Activated CD4-positive, alpha-beta T cell treated with anti-CD3 and anti-CD28 coated beads, Interleukin-2, amount 10 ng/mL, durations not matched to agents 7 days and 5 days (primary cell): Measurements from ENCODE around the gene FUCA1. TPM values are rescaled to one million over a fixed set of nuclear protein-coding genes. Genes with fewer than 3 reads are reported as not detected.
"Not testable (repeated sequence)": the region's sequence is repeated elsewhere in the genome, so short reads cannot be mapped to it uniquely, and the experiment has no call there.

ENCODE experiments used
- CTCF ChIA-PET: fragments of 350-600 bp; sonication (Branson Sonifier 250); formaldehyde crosslinking; loops from one replicate; lab custom pipeline; 2021; ENCODE audit warnings: antibody characterized with exemption; lab: Charles Lee
- POLR2A ChIA-PET: fragments of 350-600 bp; sonication (Branson Sonifier 250); formaldehyde crosslinking; loops from one replicate; lab custom pipeline; 2021; ENCODE audit warnings: antibody characterized with exemption; lab: Charles Lee
- DNase-seq: peaks from one replicate; pipeline ENCODE4 v3.0.0-alpha.2; 2020
- H3K27ac Mint-ChIP-seq: one replicate; pipeline ENCODE4 v1.8.0; 2021; ENCODE audit warnings: mild to moderate bottlenecking, moderate library complexity, mixed read lengths
- H3K27me3 Mint-ChIP-seq: one replicate; pipeline ENCODE4 v1.8.0; 2021; ENCODE audit warnings: mixed read lengths
- H3K36me3 Mint-ChIP-seq: one replicate; pipeline ENCODE4 v1.8.0; 2021; ENCODE audit warnings: low read depth, mixed read lengths
- H3K4me1 Mint-ChIP-seq: one replicate; pipeline ENCODE4 v1.8.0; 2021; ENCODE audit warnings: mixed read lengths
- H3K4me3 Mint-ChIP-seq: one replicate; pipeline ENCODE4 v1.8.0; 2021; ENCODE audit warnings: mild to moderate bottlenecking, moderate library complexity, mixed read lengths
- H3K9me3 Mint-ChIP-seq: one replicate; pipeline ENCODE4 v1.8.0; 2021; ENCODE audit warnings: mixed read lengths
- total RNA-seq, 2 experiments: library from RNA; stranded (reverse); gene quantifications; one replicate each; pipeline ENCODE4 v1.2.3, GENCODE V29; 2021

FUCA1 gene
- total RNA-seq, 2 experiments from 2014 or later = 5.8 to 6.1 TPM

DNA sequence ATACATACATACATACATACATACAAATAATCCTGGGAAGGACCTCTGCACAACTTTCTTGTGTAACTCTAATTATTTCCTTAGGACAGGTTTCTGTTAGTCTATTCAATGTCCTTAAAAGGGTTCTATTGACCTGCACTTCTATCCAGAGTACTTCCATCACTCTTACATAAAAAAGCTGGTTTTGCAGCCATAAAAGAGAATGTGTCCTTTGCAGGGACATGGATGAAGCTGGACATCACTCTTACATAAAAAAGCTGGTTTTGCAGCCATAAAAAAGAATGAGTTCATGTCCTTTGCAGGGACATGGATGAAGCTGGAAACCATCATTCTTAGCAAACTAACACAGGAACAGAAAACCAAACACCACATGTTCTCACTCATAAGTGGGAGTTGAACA, 16.7 kb downstream of the FUCA1 start:
- Mint-ChIP-seq H3K36me3 (peaks cover 21% of the 10 kb centered on the region), H3K9me3 (peaks cover 13% of the 10 kb centered on the region)
- H3K27me3 Mint-ChIP-seq, H3K27ac Mint-ChIP-seq, H3K4me3 Mint-ChIP-seq, POLR2A ChIA-PET, DNase-seq, H3K4me1 Mint-ChIP-seq: not testable (repeated sequence)
- CTCF ChIA-PET = interaction anchor here (0.6 kb wide), 1 partner anchor 9 kb away, joined by 4 read pairs; no protein-coding TSS in a partner anchor

DNA sequence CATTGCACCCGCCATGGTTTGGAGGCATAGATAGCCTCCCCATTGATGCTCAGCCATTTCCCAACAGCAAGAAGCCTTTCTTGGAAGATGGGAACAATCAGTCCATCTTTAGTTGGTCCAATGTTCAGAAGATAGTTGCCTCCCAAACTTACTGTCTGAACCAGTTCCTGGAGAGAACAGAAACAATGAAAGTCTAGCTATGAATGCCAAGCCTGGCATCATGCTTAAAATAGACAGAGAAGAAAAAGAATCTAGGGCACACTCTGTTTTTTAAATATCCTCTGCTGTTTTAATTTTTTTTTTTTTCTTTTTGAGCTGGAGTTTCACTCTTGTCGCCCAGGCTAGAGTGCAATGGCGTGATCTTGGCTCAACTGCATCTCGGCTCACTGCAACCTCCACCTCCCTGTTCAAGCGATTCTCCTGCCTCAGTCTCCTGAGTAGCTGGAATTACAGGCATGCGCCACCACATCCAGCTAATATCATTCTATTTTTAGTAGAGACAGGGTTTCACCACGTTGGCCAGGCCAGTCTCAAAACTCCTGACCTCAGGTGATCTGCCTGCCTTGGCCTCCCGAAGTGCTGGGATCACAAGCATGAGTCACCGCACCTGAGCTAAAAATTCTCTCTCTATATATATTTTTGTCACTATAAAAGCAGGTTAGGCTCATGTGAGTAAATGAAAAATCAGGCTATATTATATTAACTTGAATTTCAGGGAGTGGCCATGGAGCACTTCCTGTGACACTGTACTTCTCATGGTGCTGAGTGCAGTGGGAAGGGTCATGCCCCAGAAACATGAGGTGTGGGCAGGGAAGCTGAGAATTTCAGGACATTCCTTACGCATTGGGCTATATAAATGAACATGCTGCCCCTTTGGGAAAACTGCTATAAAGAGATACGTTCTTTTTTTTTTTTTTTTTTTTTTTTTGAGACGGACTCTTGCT, 19.1 kb downstream of the FUCA1 start:
- POLR2A ChIA-PET = no interaction called here
- CTCF ChIA-PET = interaction anchor here (0.6 to 0.7 kb wide), 2 partner anchors 194 to 297 kb away, joined by 4 read pairs; no protein-coding TSS in a partner anchor
- H3K36me3 Mint-ChIP-seq = peaks cover 26% of the 10 kb centered on the region
- H3K9me3 Mint-ChIP-seq = peaks cover 13% of the 10 kb centered on the region
- no peak overlapping the region for H3K27ac Mint-ChIP-seq
- no peak overlapping the region for H3K4me3 Mint-ChIP-seq
- no peaks in the 10 kb centered on the region for H3K27me3 Mint-ChIP-seq
- no peaks in the 10 kb centered on the region for H3K4me1 Mint-ChIP-seq
- DNase-seq = no peak

DNA sequence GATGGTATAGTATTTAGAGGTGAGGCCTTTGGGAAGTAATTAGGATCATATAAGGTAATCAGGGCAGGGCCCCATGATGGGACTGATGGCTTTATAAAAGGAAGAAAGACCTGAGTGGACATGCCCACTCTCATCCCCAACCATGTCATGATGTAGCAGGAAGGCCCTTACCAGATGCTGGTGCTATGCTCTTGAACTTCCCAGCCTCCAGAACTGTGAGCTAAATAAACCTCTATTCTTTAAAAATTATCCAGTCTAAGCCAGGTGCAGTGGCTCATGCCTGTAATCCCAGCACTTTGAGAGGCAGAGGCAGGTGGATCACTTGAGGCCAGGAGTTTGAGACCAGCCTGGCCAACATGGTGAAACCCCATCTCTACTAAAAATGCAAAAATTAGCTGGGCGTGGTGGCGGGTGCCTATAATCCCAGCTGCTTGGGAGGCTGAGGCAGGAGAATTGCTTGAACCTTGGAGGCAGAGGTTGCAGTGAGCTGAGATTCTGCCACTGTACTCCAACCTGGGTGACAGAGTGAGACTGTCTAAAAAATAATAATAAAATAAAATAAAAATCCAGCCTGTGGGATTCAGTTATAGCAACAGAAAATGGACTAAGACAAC, 20.5 kb downstream of the FUCA1 start:
- H3K27me3 Mint-ChIP-seq, CTCF ChIA-PET, DNase-seq, H3K4me3 Mint-ChIP-seq, H3K27ac Mint-ChIP-seq, POLR2A ChIA-PET, H3K4me1 Mint-ChIP-seq: not testable (repeated sequence)
- peaks cover 24% of the 10 kb centered on the region for H3K36me3 Mint-ChIP-seq
- H3K9me3 Mint-ChIP-seq = peaks cover 13% of the 10 kb centered on the region

DNA sequence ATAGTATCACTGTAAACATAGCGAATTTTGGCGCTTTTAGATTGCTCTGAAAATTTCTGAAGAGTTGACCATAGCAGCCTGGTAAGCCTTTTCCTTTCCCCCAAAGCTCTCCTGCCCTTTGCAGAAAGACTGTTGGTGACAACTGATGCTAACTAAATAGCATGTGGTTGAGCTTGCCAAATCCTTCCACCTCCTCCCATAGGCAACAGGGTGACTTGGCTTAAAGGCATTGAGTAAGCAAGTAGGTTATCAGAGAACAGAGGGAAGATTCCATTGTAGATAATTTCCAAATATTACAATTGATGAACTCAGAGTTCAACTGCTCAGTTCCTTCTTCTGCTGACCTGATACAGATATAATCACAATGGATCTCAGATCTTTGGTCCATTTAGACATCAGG, 22.9 kb downstream of the FUCA1 start:
- Mint-ChIP-seq H3K4me1 (no peaks in the 10 kb centered on the region), H3K4me3 (no peak overlapping the region), H3K27ac (no peak overlapping the region), H3K9me3 (peaks cover 13% of the 10 kb centered on the region), H3K36me3 (peaks cover 24% of the 10 kb centered on the region), H3K27me3 (peaks cover 3% of the 10 kb centered on the region)
- DNase-seq = no peak
- ChIA-PET CTCF (interaction anchor here (0.6 to 1.3 kb wide), 2 partner anchors 16 to 152 kb away, joined by 3 to 5 read pairs; no protein-coding TSS in a partner anchor), POLR2A (no interaction called here)

DNA sequence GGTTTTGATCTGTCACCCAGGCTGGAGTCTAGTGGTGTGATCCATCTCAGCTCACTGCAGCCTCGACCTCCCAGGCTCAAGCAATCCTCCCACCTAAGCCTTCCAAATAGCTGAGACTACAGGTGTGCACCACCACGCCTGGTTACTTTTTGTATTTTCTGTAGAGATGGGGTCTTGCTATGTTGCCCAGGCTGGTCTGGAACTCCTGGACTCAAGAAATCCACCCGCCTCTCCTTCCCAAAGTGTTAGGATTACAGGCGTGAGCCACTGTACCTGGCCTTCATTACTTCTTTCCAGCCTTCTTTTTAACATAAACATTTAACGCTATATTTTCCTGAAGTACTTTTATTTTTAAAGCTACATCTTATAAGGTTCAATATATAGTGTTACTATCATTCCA, 24.4 kb downstream of the FUCA1 start:
- peaks cover under 1% of the 10 kb centered on the region for H3K4me1 Mint-ChIP-seq
- H3K36me3 Mint-ChIP-seq = peaks cover 24% of the 10 kb centered on the region
- POLR2A ChIA-PET = no interaction called here
- H3K27me3 Mint-ChIP-seq = peaks cover 3% of the 10 kb centered on the region
- H3K9me3 Mint-ChIP-seq = peaks cover 13% of the 10 kb centered on the region
- no peak overlapping the region for H3K27ac Mint-ChIP-seq
- H3K4me3 Mint-ChIP-seq = no peak overlapping the region
- no peak for DNase-seq
- CTCF ChIA-PET = interaction anchor here (1.3 kb wide), 1 partner anchor 15 kb away, joined by 5 read pairs; no protein-coding TSS in a partner anchor

DNA sequence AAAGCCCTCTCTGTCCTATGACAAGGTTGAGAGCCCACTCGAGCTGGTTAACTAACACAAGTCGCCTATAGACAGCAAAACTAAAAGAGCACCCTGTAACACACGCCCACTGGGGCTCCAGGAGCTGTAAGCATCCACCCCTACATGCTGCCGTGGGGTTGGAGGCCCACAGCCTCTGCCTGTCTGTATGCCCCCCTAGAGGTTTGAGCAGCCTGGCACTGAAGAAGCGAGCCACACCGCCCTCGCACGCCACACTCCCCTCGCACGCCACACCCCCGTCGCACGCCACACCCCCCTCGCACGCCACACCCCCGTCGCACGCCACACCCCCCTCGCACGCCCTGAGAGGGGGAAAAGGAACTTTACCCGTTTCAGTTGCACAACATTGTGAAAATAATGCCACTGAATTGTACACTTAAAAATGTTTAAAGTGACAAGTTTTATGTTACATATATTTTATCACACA, 29.7 kb downstream of the FUCA1 start:
- Mint-ChIP-seq H3K4me1 (peaks cover 11% of the 10 kb centered on the region), H3K27me3 (peaks cover 8% of the 10 kb centered on the region), H3K36me3 (no peaks in the 10 kb centered on the region), H3K27ac (peak overlapping the region; percentile 27), H3K4me3 (peak overlapping the region; percentile 62), H3K9me3 (no peaks in the 10 kb centered on the region)
- peak; percentile 75 for DNase-seq
- CTCF ChIA-PET = no interaction called here
- POLR2A ChIA-PET = no interaction called here

DNA sequence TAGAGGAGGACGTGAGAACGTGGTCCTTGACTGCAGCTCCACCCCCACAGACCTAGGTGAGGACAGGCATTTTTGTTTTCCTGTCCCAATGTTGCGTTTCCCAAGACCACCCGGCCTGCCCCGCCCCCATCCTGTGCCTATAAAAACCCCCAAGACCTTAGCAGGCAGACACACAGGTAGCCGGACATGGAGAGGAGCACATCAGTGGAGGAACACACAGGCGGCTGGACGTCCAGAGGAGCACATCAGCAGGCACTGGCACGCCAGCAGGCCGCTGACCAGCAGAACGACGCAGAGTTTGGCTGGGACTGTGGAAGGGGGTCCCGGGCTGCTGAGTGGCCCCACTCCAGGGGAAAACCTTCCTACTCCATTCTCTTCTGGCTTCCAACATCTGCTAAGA, 30.2 kb downstream of the FUCA1 start:
- Mint-ChIP-seq H3K4me3 (peak overlapping the region; percentile 62), H3K27ac (no peak overlapping the region), H3K9me3 (no peaks in the 10 kb centered on the region), H3K4me1 (peaks cover 11% of the 10 kb centered on the region), H3K27me3 (peaks cover 8% of the 10 kb centered on the region), H3K36me3 (no peaks in the 10 kb centered on the region)
- ChIA-PET POLR2A (no interaction called here), CTCF (no interaction called here)
- DNase-seq = no peak

DNA sequence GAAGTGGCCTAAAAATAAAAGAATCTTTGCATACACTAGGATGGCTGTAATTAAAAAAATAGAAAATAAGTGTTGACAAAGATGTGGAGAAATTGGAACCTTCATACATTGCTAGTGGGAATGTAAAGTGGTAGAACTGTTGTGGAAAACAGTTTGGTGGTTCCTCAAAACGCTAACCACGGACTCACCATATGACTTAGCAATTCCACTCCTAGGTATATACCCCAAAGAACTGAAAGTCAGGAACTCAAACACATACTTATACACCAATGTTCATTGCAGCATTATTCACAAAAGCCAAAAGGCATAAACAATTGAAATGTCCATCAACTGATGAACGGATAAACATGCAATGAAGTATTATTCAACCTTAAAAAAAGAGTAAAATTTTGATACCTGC, 32.1 kb downstream of the FUCA1 start:
- Mint-ChIP-seq H3K27me3 (peaks cover 6% of the 10 kb centered on the region), H3K4me1 (peaks cover 11% of the 10 kb centered on the region), H3K36me3 (no peaks in the 10 kb centered on the region), H3K27ac (no peak overlapping the region), H3K9me3 (no peaks in the 10 kb centered on the region), H3K4me3 (no peak overlapping the region)
- DNase-seq = no peak
- ChIA-PET POLR2A (no interaction called here), CTCF (no interaction called here)

DNA sequence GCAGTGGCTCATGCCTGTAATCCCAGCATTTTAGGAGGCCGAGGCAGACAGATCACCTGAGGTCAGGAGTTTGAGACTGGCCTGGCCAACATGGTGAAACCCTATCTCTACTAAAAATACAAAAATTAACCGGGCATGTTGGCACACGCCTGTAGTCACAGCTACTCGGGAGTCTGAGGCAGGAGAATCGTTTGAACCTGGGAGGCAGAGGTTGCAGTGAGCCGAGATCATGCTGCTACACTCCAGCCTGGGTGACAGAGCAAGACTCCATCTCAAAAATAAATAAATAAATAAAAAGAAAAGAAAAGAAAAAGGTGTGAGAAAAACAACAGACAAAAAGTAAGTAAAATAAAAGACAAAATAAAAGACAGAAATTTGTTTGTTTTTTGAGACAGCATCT, 33.9 kb downstream of the FUCA1 start:
- H3K27me3 Mint-ChIP-seq, H3K9me3 Mint-ChIP-seq, POLR2A ChIA-PET, H3K4me3 Mint-ChIP-seq, H3K27ac Mint-ChIP-seq, H3K36me3 Mint-ChIP-seq, DNase-seq: not testable (repeated sequence)
- peaks cover 11% of the 10 kb centered on the region for H3K4me1 Mint-ChIP-seq
- CTCF ChIA-PET = interaction anchor here (2.1 kb wide), 1 partner anchor 24 kb away, joined by 7 read pairs; no protein-coding TSS in a partner anchor

DNA sequence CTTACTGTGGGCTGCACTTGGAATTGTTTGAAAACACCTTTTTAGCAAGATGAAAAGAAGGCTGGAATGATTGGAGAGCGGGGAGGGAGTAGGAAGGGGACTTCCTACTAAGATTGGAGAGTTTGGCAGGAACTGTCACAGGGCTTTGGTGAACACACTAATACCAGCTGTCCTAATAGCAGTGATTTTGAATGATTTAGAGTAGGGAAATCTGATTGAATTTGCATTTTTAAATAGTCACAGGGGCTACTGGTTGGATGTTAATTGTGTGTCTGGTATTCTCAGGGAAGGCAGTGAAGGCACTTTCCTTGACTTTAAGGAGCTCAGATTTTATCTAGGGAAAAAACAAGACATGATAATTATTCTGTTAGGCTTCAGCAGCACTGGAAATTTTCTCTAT, 40.4 kb downstream of the FUCA1 start:
- Mint-ChIP-seq H3K36me3 (peaks cover 2% of the 10 kb centered on the region), H3K4me3 (no peak overlapping the region), H3K27me3 (no peaks in the 10 kb centered on the region), H3K27ac (no peak overlapping the region), H3K4me1 (peaks cover 21% of the 10 kb centered on the region), H3K9me3 (no peaks in the 10 kb centered on the region)
- POLR2A ChIA-PET = no interaction called here
- CTCF ChIA-PET = interaction anchor here (0.6 to 2.0 kb wide), 2 partner anchors 17 to 246 kb away, joined by 6 to 10 read pairs; no protein-coding TSS in a partner anchor
- DNase-seq = no peak

DNA sequence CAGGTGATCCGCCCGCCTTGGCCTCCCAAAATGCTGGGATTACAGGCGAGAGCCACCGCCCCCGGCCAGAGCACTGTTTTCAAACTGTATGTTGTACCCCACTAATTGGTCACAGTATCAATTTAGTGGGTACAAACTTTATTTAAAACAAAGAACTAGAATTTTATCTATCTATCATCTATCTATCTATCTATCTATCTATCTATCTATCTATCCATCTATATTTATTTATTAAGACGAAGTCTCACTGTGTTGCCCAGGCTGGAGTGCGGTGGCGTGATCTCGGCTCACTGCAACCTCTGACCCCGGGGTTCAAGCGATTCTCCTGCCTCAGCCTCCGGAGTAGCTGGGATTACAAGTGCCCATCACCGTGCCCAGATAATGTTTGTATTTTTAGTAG, 41.5 kb downstream of the FUCA1 start:
- DNase-seq, H3K27me3 Mint-ChIP-seq, H3K36me3 Mint-ChIP-seq, POLR2A ChIA-PET, H3K9me3 Mint-ChIP-seq, H3K27ac Mint-ChIP-seq, H3K4me3 Mint-ChIP-seq: not testable (repeated sequence)
- CTCF ChIA-PET = interaction anchor here (0.6 kb wide), 1 partner anchor 100 kb away, joined by 3 read pairs; no protein-coding TSS in a partner anchor
- peaks cover 21% of the 10 kb centered on the region for H3K4me1 Mint-ChIP-seq

DNA sequence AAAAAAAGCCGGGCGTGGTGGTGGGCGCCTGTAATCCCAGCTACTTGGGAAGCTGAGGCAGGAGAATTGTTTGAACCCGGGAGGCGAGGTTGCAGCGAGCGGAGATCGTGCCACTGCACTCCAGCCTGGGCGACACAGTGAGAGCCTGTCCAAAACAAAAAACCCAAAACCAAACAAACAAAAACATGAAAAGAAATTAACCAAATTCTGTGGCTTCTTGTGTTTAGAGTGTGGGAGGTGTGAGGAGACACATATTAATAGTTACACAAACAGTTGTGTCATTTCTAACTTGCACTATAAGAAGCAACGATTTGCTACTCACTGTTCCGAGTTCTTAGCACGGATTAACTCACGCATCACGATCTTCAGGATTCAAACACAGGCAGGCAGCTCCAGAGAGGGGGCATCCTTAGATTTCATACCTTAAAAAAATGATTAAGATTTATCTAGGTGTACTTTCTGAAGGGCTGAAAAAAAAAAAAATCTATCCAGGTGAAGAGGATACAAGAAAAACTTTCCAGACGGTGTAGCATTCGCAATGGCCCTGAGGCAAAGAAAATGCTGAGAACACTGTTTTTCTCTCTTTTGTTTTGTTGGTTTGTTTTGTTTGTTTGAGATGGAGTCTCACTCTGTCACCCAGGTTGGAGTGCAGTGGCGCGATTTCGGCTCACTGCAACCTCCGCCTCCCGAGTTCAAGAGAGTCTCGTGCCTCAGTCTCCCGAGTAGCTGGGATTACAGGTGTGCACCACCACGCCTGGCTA, 42.1 kb downstream of the FUCA1 start:
- H3K4me3 Mint-ChIP-seq = peak overlapping the region; percentile 83
- peaks cover 21% of the 10 kb centered on the region for H3K4me1 Mint-ChIP-seq
- H3K27ac Mint-ChIP-seq = peak overlapping the region; percentile 94
- ChIA-PET POLR2A (interaction anchor here (0.6 kb wide), 1 partner anchor 583 kb away, joined by 3 read pairs; no protein-coding TSS in a partner anchor), CTCF (interaction anchor here (0.6 to 2.0 kb wide), 2 partner anchors 15 to 99 kb away, joined by 3 to 16 read pairs; no protein-coding TSS in a partner anchor)
- no peaks in the 10 kb centered on the region for H3K9me3 Mint-ChIP-seq
- H3K27me3 Mint-ChIP-seq = no peaks in the 10 kb centered on the region
- H3K36me3 Mint-ChIP-seq = peaks cover 2% of the 10 kb centered on the region
- DNase-seq = no peak
